GM12878 (cell line): ENCODE results near the gene ASTN1.

Source experiments
- CEBPB ChIP-seq, 2 experiments: fragments of 150-350 bp in 1 of 2; IDR thresholded peaks; 2 replicates each; pipeline ENCODE4 v1.6.1; 2012 to 2014; ENCODE audit warnings: low read depth in 2 of 2, low read length in 2 of 2, borderline replicate concordance in 1 of 2, inconsistent platforms in 1 of 2
- MAX ChIP-seq: IDR thresholded peaks from 2 replicates; pipeline ENCODE4 v1.6.1; 2012; ENCODE audit warnings: low read depth, low read length, improper control_type of control experiment
- ZNF274 ChIP-seq: IDR thresholded peaks from one replicate; pipeline ENCODE4 v1.8.0; 2011; ENCODE audit not compliant: insufficient read length, insufficient read depth

GRCh38 chr1:177190308-177190970 is 25.9 kb upstream of the ASTN1 start:
- TF ChIP-seq MAX = no peak
- no peak for TF ChIP-seq CEBPB (IDR thresholded peaks at IDR 0.05; ENCODE audit: borderline replicate concordance in 1 of 2, low read depth in 2 of 2, low read length in 2 of 2)
- TF ChIP-seq ZNF274 = no peak
